ENCODE measurements around the gene YARS1.

Gene YARS1

DNA sequence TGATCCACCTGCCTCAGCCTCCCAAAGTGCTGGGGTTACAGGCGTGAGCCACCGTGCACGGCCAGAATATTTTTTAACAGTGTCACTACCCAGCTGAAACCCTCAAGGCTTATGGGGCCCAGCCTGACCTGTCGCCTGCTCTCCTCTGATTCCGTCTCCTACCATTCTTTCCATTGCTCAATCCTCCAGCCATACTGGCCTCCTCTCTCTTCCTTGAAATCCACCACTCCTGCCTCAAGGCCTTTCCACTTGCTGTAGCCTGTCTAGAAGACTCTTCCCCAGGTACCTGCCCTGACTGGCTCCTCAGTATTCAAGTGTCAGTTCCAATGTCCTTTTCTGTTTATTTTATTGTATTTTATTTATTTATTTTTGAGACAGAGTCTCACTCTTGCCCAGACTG is 53.9 kb downstream of the YARS1 start:
- no peak for DNase-seq (ENCODE audit: low read depth)

DNA sequence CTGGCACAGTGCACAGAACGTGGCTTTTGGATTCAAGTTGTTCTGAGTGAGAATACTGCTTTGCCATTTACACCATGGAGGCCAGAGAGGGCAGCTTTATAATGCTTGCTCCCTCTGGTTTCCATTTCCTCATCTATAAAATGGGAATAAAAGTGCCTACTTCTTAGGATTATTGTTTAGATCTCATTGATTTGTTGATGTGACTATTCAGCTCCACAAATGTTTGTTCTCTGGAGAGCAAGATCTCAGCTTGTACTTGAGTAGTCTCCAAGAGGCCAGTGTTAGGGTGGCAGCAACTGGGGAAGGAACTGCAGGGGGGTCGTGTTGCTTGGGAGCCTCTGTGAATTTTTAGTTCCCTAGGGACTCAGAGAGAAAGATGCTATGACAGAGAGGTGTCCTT is 55.2 kb downstream of the YARS1 start:
- no peak for DNase-seq (ENCODE audit: low read depth)

DNA sequence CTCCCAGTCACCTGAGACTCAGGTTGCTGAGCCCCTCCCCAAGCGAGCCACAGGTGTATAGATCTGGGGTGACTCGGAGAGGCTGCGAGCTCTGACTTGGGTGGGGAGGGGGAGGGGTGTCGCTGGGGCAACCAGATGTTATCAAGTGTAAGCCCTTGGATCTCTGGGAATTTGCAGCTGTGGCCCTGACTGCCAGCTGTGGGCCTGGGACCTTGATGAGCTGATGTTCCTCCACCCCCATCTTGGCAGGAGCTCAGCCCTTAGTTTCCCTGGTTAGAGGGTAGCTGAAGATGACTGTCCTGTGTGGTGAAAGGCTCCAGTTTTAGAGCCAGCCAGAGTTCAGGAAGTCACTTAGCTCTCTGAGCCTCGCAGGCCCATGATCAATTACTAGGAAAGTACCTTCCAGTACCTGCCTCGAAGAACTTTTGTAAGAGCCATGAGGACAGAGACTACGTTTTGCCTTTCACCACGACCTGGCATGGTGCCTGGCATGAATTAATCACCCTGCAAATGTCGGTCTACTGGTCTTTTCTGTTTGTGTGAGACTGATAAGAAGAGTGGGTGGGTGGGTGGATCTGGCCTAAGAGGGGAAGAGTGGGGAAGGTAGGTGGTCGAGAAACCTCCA is 55.8 kb downstream of the YARS1 start:
- no peak for DNase-seq (ENCODE audit: low read depth)

DNA sequence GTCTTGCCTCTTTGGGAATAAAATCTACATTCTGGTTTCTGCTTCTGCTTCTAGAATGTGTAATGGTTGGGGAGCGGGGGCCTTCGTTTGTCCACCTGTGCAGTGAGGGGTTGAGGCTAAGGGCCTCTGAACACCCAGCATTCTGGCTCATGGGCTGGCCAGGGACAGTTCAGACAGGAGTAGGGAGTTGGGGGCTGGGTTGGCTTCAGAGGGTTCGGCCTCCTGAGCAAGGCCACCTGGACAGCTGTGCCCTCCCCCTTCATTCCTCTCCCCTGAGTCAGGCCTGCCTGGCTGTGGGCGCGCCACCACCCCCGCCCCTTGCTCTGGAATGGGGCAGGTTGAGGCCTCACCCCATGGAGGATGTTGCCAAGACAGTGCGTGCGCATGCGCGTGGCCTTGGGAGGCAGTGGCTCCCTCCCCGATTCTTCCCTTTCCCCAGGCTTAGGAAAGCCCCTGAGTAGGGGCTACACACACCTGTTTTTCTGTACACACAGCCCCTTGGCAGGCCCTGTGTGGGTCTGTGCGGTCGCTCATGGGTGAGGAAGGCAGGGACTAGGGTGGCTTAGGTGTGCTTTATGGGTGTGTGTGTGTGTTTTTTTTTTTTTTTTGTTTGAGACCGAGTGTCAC is 57.0 kb downstream of the YARS1 start:
- no peak for DNase-seq (ENCODE audit: low read depth)

DNA sequence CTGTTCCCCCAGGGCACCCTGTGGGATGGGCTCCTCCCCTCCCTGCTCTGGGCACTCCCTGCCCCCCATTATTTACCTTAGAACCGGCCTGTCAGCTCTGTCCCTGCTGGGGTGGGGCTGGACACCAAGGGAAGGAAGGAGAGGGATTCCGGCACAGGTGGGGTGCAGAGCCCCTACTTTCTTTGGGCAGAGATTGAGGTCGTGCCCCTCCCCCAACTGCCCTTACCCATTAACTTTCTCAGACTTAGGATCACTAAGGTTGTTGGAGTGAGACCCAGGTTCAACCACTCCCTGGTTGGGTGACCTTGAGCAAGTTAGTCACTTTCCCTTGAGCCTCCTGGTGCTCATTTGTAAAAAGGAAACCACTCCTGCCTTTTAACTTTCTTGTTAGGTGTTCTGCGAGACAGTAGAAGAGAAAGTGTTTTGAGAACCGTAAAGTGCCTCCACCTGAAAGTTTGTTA is 57.6 kb downstream of the YARS1 start:
- DNase-seq (ENCODE audit: low read depth), result no peak

DNA sequence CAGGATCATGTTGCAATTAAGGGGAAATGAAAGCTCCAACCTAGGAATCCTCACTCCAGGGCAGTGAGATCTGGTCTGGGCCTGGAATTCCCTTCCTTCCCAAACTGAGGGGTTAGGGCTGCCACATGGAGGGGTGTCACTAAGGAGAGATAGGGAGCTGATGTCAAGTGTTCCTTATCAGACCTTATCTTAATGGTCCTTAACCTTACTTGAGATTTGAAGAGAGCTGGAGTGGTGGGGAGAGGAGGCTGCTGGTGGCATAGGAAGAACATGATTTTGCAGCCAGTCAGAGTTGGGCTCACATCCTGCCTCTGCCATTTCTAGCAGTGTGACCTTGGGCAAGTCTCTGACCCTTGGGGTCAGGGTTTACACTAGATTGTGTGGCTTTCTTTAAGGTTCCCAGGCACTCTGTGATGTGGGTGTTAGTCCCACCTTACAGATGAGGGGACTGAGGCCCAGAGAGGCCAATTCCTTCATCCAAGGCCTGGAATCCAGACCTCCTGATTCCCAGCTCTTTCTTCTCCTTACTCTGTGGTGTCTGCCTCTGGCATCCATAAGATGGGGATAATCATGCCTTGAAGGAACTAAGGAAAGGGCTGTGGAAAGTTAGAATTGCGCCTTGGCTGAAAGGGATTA is 58.2 kb downstream of the YARS1 start:
- no peak for DNase-seq (ENCODE audit: low read depth)

DNA sequence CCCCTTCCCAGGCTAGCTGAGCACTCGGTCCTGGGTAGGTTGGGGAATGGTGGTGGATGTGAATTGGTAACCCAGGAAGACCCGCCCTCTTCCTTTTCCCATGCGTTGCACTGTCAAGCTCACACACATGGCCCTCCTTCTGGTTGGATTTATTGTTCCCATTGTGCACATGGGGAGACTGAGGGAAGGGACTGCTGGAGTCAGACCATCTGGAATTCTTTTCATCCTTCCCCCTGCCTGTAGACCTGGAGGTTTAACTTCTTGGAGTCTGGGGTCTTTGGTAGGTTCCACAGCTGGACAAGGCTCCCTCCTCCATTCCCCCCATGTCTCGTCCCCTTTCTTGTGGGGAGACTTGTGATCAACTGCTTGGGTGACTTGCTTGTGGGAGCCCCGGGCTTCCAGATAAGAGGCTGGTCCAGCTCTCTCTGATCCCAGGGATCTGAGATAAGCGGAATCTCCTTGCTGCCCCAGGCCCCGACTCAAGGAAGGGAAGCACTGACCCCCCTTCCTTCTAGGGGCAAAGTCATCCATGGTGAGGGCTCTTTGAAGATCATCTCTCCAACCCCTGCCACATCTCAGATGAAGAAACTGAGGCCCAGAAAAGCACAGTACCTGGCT is 58.9 kb downstream of the YARS1 start:
- DNase-seq (ENCODE audit: low read depth), result no peak

DNA sequence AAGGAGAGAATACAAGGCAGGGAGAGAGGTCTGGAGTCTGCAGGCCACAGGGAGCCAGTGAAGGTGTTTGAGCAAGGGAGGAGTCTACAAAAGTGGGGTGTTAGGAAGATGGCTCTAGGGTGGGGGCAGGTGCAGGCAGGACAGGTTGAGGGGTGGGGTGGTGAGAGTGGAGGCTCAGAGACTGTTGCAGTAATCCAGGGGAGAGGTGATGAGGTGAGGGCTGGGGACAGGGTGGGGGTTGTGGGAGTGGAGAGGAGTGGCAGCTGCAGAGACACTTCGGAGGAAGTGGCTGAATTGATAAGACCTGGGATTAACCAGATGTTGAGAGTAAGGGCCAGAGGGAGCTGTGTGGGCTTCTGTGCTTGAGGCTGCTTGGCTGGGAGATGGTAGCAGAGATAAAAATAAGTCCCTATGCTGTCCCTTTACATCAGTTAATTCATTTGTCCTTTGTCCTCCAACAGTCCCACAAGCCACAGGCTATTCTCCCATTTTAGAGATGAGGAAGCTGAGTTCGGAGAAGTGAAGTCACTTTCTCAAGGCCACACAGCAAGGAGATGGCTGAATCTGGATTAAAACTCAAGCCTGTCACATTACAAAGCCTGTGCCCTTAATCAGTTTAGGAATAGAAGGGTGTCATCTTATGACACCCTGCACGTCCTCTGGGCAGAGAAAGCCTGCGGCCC is 59.8 kb downstream of the YARS1 start:
- no peak for DNase-seq (ENCODE audit: low read depth)

DNA sequence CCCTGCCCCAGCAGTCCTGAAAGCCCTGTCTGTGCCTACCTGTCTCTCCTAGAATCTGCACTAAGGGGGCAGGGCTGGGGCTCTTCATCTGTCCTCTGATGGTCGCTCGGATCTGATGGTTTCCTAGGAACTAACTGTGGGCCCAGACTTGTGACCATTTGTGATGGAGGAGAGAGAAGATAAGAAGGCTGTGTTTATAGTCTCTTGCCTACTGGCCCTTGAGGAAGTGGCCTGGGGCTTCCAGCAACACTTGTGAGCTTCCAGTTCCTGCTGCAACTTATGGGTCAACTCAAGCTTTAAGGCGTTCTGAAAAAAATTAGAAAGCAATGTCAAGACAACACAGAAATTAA is 61.4 kb downstream of the YARS1 start:
- no peak for DNase-seq (ENCODE audit: low read depth)

DNA sequence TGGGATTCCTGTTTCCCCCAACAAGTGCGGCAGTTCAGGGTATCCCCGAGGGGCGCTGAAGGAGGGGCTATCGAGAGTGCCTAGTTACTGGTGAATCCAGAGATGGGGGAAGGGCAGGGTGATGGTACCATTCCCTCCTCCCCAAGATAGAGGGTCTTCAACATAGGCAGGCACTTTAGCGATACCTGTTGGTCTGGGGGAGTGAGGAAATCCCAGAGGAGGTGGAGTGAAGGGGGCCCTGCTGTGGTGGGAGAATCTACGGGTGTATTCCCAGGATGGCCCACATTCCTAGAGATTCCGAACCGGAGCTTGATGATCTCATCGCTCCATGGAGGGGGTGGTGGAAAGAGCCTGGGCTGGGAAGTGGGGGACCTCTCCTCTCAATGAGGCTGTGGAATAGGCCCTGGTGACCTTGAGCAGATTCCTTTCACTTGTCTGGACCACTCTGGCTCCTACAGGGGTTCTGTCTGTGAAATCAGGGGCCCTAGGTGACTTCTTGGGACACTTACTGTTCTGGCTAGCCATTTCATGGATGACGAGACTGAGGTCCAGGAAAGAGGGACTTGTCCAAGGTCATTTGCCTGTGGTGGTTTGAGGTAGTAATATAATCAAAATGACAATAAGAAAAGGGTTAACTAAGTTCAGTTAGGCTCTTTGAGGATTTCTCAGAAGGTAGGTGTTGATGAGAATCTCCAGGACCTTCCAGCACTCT is 61.9 kb downstream of the YARS1 start:
- no peak for DNase-seq (ENCODE audit: low read depth)

DNA sequence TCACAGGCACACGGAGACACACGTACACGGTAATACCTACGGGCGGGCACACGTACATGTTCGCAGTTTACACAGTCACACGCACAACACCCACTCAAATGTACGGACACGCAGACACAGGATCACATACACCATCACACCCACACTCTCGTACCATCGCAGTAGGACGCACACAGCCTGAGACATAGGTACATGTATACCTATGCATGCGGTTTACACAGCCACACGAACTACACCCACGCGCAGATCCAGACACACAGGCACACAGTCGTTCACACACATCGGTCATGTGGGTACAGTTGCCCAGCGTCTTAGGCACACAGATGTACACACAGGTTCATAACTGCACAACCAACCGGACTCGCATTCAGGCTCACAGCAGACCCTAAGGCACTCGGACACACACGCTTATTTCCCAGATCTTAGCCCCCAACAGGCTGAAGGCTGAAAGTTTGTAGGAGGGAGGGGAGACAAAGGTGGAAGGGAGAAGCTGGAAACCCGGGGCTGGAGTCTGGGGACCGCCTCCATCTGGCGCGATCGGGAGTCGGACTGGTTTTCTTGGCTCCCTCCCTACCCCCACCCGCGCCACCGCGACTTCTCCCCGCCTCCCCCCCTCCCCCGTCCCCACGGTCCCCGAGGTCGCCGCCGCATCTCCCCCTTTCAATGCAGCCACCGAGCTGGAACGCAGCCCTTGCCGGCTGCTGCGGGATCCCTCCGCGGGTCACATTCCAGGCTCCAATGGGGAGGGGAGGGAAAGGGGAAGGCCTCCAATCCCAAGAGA is 62.7 kb downstream of the YARS1 start:
- no peak for DNase-seq (ENCODE audit: low read depth)

DNA sequence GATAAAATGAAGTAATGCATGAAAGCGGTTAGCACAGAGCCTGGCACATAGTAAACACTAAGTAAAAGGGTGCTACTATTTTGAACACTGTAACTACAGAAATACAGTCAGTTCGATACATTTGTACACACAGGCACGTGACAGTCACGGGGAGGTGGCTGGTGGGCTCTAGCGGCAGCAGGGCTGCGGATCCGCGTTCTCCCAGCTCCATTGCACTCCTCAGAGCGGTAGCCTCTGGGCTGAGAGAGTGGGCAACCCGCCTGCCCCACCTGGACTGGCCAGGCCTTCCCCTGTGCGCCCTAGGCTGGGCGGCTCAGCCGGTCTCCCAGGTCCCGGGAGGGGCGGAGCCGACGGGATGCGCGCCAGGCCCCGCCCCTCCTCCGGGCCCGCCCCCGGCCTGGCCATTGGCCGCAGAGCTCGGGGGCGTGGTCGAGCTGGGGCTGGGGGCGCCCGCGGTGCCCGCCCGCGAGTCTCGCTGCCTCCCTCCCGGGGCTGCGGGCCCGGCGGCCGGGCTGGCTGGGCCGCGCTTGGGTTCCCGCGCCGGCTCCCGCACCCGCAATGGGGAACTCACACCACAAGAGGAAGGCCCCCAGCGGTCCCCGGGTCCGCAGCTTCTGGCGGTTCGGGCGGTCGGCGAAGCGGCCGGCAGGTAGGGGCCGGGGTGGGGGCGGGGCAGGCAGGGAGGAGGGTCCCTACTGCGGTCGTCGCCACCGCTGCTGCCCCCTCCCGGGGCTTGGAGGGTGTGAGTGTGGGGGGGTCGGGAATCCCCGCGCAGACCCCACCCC is 63.4 kb downstream of the YARS1 start:
- DNase-seq (ENCODE audit: low read depth), result peak; percentile 38

DNA sequence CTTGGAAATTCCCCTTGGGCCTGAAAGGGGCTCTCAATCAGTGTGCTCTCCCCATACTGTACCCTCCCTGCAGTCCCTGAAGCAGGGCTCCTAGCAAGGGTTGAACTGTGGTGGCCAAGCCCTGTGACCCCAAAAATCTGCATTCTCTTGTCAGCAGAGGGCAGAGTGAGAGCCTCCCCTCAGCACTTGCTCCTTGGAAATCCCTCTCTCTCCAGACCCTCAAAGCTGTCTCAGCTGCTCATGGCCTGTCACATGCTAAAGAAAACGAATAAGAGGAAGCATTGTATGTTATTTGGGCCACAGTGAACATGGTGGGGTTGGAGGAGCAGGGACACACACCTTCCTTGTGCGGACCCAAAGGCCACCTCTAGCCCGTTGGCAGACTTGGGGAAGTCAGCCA is 67.4 kb downstream of the YARS1 start:
- no peak for DNase-seq (ENCODE audit: low read depth)

DNA sequence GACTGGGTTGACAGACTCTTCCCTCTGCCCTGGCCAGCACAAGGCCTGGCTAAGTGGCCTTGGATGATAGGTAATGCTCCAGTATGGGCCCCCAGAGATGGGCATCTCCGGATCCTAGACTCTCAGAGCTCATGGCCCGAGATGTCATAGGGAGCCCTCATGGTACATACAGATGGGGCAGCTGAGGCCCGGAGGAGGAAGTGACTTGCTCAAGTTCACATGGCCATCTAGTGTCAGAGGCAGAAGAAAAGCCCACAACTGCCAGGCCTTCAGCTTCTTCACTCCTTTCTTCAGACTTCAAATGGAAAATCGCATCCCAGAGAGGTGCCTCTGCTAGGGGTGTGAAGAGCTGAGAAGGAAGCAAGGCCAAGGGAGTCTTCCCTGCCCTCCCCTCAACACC is 67.8 kb downstream of the YARS1 start:
- DNase-seq (ENCODE audit: low read depth), result no peak

DNA sequence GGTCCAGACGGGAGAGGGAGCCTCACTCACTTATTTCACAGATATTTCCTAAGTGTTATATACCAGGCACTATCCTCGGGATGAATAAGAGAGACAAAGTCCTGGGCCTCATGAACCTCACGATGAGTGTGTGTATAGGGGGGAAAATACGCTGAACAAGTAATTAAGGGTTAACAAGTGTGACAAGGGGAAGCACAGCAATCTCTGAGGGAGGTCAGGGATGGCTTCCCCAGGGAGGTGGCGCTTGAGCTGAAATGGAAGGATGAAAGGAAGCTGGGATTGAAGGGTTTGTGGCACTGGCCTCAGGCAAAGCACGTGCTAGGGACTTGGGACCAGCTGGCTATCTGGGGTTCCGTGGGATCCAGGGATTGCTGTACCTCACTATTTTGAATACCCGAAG is 68.2 kb downstream of the YARS1 start:
- DNase-seq (ENCODE audit: low read depth), result no peak

DNA sequence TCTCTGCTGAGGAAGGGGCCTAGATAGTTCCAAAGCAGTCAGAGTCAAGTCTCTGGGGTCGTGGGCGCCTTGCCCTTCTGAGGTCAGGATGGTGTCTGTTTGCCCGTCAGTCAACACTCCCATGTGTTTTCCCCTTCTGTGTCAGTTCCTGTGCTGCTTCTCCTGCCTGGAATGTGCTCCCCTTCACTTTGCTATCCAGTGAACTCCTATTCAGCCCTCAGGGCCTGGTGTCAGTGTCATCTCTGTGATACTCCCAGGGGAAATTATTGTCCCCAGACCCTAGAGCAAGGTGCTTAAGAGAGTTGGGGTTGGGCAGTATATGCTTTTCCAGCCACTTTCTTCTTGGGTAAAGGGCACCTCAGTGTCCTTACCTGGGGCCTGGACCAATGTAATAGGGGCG is 68.8 kb downstream of the YARS1 start:
- no peak for DNase-seq (ENCODE audit: low read depth)

DNA sequence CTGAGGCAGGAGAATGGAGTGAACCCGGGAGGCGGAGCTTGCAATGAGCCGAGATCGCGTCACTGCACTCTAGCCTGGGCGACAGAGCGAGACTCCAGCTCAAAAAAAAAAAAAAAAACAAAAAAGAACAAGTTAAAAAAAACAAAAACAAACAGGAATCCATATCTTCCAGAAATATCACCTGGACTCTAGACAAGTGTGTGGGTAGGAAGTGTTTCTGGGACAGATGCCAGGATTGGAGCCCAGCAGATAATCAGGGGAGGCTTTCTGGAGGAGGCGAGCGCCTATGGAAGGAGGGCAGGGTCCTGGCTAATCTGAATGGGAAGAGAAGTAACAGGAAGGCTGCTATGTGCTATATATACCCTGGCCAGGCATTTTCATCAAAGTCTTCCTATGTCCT is 71.0 kb downstream of the YARS1 start:
- no peak for DNase-seq (ENCODE audit: low read depth)

DNA sequence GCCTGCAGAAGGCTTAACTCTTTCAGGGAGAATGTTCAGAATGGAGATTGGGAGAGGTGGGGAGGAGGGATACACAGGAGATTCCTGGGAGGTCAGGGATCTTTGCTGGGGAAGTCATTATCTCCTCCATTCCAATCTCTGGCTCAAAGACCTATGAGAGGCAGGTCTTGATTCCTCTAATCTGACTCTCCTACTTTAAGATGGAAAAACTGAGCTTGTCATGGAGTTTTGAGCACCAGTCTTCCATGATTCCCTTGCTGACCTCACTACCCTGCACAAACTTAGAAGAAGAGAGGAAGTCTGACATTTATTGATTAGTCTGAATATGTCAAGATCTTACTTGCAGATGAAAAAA is 73.1 kb downstream of the YARS1 start:
- DNase-seq (ENCODE audit: low read depth), result no peak

DNA sequence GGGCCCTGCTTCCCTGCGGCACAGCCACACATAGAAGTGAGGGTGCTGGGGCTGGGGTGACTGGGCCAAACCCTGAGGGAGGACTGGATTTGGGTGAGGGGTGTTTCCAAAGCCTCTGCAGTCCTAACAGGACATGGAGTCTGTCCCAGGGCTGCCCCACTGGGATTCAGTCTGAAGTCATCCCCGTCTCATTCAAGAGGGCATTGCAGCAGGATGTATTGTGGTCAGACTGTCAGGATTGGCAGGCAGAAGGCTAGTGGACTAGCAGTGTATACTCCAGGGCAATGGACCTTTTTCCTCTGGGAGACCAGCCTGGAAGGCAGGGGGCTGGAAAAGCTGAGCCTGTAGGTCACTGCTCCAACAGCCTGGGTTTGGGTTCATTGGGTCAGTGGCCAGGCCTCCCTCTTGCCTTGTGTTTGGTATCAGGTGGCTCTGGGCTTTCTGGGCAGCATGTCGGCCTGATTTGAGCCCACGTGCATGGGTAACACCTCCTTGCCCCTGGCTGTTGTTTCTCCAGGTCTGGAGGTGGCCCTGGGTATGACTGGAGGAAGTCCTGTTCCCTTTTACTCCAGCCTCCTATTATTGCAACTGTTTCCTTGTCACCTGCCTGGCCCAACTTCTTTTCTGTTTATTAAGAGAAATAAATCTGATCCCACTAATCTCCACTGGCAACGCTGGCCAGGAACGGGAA is 73.6 kb downstream of the YARS1 start:
- no peak for DNase-seq (ENCODE audit: low read depth)

DNA sequence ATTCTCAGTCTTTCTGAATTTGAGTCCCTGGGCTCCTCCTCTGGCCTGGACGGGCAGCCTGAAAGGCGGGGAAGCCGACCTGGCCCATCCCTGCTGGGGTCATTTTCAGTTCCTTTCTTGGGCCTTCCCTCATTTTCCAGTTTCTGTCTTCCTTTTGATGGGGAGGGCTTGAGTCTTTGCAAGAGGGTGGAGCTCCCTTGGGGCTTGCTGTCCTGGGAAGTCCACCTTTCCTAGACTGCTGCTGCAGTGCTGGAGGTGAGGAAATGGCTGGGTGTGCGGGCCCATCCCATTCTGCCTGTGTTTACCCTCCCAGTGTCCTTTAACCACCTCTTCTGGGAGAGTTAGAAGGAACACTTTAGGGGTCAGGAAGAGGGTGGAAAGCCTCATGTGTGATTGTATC is 74.2 kb downstream of the YARS1 start:
- no peak for DNase-seq (ENCODE audit: low read depth)
